DMS153 treated with DMSO at 0.1 percent for 48 hours (cell line): Measurements from ENCODE around the gene PARD3.

Experiments
- DNase-seq: peaks from one replicate; lab custom pipeline; 2025; ENCODE audit not compliant: unreplicated experiment; lab: John Stamatoyannopoulos, UW

Gene PARD3

DNA sequence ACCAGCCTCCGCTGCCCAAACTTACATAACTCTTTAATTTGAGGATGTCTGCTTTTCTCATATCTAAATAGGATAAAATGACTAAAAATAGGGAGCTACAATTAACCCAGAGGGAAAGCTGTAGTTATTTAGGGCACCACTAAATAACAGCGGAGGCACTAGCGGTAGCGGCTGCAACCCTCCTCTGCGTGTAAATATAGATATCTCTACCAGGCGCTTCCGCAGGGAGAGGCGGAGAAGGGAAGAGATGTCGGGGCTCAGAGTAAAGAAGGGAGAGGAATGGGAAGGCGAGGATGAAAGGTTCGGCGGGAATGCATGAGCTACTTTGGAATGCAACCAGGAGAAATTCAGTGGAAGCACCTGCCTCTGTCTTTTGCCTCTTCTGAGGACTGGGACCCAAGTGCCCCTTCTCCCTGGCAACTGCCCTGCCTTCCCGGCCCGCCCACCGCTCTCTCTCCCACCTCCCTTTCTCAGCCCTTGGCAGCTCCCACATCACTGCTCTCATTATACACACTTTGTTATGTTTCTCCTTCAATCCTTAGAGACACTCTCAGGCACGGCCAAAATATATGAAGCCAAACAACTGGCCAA lies 698.3 kb downstream of the PARD3 start:
- no peak for DNase-seq

DNA sequence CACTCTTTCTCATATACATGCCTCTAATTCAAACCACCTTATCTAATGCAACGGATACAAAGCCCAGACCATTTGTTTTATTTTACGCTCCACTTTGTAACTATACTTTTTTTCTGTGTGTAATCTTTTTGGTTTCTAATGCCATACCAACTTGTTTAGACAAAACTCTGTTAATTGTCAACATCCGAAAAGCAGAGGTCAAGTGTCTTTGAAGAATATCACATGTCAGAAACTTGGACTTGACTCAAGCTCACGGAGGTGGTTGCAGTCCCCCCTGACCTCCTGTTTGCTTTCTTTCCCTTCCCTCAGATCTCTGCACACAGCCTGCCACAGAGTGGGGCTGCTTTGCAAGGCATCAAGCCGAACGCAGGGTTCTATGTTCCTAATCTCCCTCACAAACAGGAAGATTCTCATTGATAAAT lies 698.9 kb downstream of the PARD3 start:
- DNase-seq, result no peak

DNA sequence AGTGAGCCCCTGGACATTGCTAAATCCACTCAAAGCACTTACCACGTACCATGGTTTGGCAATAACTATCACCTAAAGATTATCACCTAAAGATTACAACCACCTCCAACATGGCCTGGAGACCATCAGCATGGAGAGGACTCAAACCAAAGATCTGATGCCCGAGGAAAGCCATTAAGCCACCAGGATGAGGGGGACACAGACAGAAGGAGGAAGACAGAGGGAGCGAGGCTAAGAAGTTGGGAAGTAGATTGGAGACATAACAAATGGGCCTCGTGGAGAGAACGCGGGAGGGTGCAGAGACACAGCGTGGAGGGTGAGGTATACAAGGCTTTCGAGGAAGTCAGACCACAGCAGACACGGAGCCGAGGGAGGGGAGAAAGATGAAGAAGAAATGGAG lies 700.2 kb downstream of the PARD3 start:
- DNase-seq, result no peak

DNA sequence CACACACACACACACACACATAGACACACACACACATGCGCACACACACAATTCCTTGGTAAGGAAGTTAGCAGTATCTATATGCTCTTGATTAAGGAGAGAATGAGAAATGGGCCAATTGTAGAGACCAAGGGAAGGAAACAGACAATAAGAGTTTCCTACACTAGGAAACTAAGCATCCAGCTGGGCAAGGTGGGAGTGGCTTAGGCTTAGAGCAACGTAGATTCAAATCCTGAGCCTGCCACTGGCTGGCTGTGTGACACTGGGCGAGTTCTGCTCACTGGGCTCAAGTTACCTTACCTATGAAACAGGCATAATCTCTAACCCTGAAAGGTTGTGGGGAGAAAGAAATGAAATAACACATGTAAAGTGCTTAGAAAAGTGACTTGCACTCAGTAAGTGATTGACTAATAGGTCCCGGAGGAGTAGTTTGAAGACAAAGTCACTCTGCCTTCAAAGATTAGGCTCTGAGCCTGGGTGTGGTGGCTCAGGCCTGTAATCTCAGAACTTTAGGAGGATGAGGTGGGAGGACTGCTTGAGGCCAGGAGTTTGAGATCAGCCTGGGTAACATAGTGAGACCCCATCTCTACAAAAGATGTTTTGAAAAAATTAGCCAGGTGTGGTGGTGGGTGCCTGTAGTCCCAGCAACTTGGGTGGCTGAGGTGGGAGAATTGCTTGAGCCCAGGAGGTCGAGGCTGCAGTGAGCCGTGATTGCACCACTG lies 701.4 kb downstream of the PARD3 start:
- no peak for DNase-seq

DNA sequence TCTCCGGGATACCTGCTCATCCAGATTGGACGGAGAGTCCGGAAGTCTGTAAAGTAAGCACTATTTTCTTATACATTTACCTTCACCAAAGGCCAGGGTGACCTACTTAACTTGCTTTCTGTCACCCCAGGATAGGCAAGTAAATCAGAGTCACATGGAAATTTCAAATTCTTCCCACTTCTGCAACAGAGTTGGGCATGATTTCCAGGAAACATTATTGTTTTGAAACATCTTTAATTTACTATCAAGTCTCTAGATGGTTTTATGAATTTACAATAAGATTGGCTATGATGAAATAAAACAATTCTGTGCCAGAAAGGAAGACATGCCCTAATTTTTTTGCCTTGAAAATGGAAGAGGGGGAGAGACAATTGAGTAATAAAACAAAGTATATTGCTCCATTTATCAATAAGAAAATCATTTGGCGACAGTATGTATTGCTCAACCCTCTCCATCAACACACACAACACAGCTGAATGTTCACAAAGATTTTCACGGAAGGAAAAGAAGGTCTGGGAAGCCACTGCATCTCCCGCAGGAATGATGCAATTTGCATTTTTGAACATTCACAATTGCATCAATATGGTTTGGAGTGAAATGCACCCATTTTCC lies 702.8 kb downstream of the PARD3 start:
- no peak for DNase-seq

DNA sequence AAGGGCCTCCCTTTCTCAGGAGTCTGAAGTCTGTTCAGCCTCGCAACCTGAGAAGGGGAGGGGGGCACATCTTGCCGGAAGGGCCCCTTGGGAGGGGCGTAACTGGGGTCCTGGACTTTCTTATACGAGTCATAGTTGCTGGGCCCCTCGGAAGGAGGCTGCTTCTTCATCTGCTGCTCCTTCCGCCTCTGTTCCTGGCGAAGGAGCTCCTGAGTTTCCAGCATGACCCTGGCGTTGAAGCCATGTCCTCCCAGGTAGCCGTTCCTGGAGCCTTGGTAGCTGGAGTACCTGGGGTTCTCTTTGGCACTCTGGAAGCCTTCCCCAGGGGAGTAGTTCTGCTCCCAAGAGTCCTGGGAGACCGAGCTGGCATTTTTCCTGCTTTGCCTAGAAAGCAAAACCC lies 703.9 kb downstream of the PARD3 start:
- no peak for DNase-seq

DNA sequence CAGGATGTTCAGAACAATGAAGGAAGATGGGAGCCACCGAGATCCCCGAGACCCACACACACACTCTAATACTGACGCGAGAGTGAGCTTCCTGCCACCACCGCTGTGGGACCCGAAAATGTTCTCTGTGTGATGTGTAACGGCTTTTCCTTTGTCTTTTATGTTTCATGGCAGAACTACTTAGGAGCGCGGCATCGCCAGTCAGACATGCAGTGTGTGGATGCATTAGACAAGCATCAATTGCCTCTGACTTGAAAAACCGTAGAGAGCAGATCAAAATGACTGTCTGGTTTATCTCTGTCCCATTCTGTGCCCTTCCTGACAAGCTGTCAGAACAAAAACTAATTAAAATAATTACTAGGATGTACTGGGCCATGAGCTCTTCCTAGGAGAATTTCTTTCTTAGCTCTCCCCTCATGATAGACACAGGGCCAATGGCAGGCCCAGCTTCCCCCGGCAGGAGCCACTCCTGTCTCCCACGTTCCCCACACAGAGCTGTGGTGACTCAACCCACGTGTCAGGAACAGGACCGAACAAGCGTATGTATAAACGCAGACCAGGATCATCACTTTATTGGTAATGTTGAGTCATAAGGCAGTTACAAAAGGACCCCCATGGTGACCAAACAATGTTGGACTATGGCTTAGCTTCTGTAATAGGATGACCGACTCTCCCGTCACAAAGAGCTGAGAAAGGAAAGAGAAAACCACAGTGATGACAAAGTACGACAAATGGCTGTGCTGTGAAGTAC lies 705.0 kb downstream of the PARD3 start:
- DNase-seq, result no peak

DNA sequence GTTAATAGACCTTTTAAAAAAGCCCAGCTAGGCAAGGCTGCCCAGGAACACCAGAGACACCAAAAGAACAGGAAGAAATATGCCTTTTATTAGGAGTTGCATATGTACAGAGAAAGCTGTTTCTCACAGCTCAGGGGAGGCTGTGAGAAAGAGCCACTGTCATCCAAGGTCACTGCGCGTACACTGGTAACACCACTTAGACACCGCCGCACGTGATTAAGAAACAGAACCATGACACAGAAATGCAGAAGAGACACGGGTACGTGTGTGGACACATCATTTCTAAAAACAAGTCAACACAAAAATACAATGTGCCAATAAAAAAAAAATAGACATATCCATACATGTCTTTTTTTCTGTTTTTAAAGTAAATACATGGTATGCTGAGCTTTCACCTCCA lies 705.6 kb downstream of the PARD3 start:
- no peak for DNase-seq

DNA sequence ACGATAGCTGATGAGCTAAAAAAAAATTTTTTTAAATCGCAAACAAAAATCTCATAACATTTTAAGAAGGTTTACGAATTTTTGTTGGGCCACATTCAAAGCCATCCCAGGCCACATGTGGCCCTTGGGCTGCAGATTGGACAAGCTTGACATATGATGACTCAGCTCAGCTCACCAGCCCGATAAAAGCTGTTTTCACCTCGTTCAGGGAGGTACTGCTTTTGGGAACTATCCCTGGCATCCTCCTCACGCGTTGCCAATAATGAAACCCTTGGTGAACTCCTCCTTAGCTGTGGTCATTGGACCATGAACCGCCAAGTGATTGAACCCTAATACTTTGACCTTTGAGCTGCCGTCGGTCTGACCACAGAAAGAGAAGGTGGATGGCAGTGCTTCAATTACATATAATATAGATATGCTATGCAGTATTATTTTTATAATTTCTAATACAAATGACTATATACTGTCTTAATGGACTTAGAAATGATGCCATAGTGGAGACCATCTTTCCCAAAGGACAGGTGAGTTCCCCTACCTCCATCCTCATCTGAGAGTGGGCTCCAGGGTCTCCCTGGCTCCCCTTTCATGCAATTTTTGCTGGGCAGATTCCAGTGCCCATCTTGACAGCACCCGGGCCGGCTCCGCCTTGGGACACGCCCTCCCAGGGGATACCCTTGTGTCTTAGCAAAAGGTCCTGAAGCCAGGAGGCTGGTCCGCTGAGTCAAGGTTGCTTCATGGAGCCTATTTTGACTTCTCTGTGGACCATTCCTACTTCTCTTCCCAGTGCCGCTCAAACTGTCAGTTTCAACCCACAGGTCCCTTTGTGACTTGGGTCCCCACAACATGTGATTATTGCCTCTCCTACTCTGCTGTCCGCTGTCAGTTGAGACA lies 707.2 kb downstream of the PARD3 start:
- DNase-seq, result no peak

DNA sequence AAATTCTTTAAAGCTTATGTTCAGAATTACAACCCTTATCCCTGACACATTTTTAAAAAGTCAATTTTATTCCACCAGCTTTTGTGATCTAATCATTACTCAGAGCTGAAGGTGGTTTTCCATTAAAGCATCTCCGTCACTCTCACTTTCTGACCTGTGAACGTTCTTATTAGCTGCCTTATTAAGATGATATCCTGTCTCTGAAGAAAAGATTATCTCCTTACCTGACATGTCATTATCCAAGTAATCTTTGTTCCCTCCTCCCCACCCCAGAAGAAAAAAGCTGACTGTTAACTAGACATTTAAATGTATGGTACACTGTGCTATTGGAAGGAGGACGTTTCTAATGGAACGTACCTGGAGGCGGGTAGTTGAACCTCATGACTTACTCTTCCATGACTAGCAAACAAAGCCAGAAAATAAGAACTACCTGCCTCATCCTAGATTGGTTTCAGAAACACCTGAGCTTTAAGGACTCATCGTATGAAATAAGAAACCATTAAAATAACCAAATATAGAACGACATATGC lies 708.7 kb downstream of the PARD3 start:
- no peak for DNase-seq

DNA sequence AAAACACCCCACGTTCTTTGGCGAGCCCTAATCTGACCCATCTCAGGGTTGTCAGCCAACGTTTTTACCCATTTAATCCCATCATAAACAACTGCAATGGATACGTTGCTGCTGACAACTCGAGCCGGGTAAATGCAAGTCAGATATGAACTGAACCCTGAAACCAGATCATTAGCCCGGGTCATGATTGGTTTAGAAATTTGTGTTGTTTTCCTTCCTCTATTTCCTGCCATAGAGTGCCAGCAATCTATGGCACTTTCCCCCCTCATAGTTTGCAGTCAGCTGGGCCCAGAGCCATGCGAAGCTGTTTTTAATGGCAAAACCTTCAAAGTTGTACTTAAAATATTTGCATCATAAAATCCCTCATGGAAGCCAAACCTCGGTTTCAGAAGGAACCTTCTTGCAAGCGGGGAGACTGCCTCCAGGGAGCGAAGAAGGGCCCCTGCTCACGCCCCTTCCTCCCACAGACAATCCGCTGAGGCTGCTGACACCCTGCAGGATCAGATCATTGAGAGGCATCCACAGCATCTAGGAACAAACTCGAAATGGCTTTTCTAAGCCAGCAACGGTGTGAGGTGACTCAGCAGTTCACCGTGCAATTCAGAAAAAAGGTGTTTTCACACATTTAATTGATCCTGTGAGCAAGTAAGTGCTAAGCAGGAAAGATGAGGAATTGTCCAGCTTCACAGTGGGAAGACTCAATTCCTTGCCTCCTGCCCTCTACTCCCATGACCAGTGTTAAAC lies 710.1 kb downstream of the PARD3 start:
- no peak for DNase-seq

DNA sequence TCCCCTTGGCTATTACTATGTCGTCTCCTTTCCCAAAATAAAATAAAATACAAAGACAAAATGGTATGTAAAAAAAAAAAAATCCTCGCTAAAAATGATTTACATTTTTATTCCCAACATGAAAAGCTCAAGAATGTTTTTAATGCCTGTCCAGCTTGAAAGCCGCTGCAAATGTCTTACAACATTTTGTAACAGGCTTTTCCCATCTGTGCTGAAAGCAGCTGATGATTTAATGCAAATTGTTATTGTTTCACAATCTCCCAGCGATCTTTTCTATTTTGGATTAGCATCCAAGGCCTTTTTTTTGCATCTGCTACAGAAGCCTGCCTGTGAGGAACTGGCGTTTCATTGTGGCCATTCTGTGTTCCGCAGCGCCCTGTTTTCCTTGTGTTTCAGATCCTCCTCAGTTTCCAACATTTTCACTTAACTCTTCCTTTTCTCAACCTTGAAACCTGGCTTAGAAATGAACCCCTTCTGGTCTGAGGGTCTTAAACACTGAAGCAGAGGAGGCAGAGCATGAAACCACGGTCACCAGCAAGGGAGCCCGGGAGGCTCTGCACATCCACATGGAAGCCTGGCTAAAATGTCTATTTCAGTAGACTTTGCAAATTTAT lies 712.1 kb downstream of the PARD3 start:
- no peak for DNase-seq

DNA sequence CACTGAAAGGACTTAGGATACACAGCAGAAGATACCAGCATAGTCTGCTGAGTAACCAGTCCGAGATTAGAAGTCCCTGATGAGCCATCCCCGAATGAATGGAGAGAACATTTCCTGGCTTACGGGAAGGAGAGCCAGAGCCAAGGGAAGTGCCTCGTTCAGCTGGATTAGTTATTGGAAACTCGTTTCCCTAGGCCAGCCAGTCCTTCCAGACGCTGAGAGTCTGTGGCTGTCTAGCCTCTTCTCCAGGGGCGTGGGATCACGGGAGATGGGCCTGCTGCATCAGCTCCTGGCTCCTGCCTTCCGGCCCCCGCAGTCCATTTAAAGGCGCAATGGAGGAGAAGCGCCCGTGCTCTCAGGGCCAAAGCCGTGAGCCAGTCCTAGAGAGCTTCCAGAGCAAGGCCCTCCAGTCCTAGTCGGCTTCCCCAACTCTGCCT lies 712.8 kb downstream of the PARD3 start:
- no peak for DNase-seq

DNA sequence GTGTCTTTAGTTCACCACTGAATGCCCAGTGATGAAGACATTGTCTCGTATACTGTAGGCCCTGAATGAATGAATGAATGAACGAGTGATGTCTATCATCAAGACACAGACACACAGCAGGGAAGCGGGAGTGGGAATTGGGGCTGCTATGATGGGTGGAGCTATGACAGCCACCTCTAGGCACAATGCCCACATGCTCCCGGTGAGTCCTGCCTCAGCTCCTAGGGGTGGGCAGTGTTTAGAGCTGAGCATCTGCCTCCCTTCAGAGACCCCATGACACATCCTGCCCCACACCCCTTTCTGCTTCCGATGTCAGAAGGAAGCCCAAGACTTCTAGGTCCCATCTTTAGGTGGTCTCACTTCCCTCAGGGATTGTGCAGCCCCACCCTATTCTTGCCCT lies 714.1 kb downstream of the PARD3 start:
- no peak for DNase-seq

DNA sequence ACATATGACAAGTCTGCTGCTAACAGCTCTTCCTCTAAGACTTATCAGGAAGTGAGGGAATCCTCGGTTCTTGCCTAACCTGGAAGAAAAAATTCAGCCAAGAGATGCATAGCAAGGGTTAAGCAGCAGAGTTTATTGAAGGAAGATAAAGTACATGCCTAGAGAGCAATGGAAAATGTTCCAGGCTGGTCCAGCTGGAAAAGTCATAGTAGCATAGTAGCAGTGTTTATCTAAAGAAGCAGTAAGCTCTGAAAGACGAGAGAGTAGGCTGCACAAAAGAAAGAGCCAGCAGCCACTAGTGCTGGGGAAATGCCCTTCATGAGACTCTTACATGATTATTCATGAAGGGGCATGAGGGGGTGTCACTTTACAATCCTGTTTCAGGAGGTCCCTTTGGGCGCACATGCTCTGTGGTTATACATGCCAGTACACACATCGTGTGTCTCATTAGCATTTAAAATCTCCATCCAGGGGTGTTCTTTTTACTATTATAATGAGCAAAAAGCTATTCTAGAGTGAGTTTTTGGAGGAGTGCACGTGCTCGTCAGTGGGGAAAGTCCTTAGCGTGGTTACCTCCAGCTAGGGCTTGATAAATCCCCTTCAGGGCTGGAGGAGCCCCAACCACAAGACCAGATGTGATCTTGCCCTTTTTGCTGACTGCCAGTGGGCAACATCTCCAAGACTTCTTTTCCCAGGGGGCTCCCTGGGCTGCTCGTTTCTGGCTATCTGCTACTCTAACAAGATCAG lies 716.1 kb downstream of the PARD3 start:
- no peak for DNase-seq

DNA sequence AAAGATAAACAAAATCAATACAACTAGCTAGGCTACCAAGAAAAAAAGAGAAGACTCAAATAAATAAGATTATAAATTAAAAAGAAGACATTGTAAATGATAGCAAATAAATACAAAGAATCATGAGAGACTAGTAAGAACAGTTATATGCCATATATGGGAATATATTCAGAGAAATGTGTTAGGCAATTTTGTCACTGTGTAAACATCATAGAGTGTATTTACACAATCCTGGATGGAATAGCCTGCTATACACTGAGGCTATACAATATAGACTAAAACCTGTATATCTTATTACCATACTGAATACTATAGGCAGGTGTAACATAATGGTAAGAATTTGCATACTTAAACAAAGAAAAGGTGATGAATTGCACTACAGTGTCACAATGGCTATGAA lies 717.4 kb downstream of the PARD3 start:
- no peak for DNase-seq

DNA sequence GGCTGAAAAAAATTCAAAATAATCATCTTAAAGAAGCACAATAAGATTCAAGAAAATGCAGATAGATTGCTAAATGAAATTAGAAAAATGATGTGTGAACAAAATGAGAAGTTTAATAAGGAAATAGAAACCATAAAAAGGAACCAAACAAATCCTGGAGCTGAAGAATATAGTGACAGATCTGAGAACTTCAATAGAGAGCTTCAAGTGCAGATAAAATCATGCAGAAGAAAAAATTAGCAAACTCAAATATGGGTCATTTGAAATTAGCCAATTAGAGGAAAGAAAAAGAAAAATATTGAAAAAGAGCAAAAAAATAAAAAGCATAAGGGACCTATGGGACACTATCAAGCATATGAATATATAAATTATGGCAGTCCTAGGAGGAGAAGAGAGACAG lies 720.1 kb downstream of the PARD3 start:
- DNase-seq, result no peak

DNA sequence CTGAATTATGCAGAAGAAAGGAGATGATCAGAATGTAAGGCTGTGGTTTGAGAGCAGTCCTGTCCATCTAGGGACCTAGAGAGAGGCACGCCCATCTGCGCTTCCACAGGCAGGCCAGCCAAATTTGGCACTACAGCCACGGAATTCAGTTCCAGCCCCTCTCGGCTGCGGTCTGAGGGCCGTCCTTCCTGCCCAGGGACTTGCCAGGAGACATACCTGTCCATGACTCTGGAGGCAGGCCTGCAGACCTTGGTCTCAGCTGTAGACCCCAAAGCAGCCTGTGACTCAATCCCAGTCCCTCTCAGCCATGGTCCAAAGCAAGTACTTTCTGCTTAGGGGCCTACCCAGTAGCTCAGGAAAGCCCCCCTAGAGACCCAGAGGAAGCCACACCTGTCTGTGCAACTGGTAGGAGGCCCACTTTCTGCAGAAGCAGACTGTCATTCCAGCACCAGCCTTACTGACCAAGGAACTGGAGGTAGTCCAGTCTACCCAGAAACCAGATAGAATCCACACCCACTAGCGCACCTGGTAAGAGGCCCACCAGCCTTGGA lies 720.9 kb downstream of the PARD3 start:
- DNase-seq, result no peak
